LNCAP (cell line): ENCODE results near the gene DCBLD1.

Source experiments
- CTCF ChIP-seq: fragments of 450-650 bp; IDR thresholded peaks from 2 replicates; pipeline ENCODE4 v1.5.1; 2017; ENCODE audit warnings: mild to moderate bottlenecking

DCBLD1 gene

GRCh38 chr6:117555882-117556498 lies 73.5 kb downstream of the DCBLD1 start:
- peak; percentile 71 for TF ChIP-seq CTCF

- TF ChIP-seq CTCF: no peak
Measured at GRCh38 chr6:117557951-117558350, 75.5 kb downstream of the DCBLD1 start.

- no peak for TF ChIP-seq CTCF
Measured at GRCh38 chr6:117558818-117559217, 76.3 kb downstream of the DCBLD1 start.

GRCh38 chr6:117559299-117559698 lies 76.8 kb downstream of the DCBLD1 start:
- TF ChIP-seq CTCF: no peak

- no peak for TF ChIP-seq CTCF
Measured at GRCh38 chr6:117561128-117561527, 78.7 kb downstream of the DCBLD1 start.

- TF ChIP-seq CTCF: no peak
Measured at GRCh38 chr6:117564681-117565080, 82.2 kb downstream of the DCBLD1 start.

GRCh38 chr6:117568247-117568646 lies 85.8 kb downstream of the DCBLD1 start:
- TF ChIP-seq CTCF: no peak
